ENCODE results near the gene INPP5K. TPM values are rescaled to one million over a fixed set of nuclear protein-coding genes. Genes with fewer than 3 reads are reported as not detected.
"Not testable (repeated sequence)": the region's sequence is repeated elsewhere in the genome, so short reads cannot be mapped to it uniquely, and the experiment has no call there.

INPP5K gene
- 40.9 TPM for total RNA-seq (ENCODE audit: unreplicated experiment)
- long read RNA-seq, transcript INPP5K-204 (12 exons, 2,988 nt) = major isoform, 19 of 29 reads
- long read RNA-seq, partial matches to known transcripts = 3 of 29 reads
- long read RNA-seq, other reads (novel, unspliced or antisense) = 6 of 29 reads

- peaks cover 44% of the 10 kb centered on the region for H3K36me3 Mint-ChIP-seq (ENCODE audit: low read depth, unreplicated experiment)
- peak; percentile 93 for DNase-seq (ENCODE audit: low spot score)
- peak within 1 kb of the TSS; percentile 87 for H3K27ac Mint-ChIP-seq (ENCODE audit: unreplicated experiment)
- H3K4me3 Mint-ChIP-seq (ENCODE audit: unreplicated experiment) = peak within 1 kb of the TSS; percentile 92
- no peak for TF ChIP-seq CTCF (IDR thresholded peaks at IDR 0.05; ENCODE audit: unreplicated experiment)
- peaks cover 4% of the 10 kb centered on the region for H3K27me3 Mint-ChIP-seq (ENCODE audit: unreplicated experiment)
- H3K9me3 Mint-ChIP-seq (ENCODE audit: unreplicated experiment) = no peaks in the 10 kb centered on the region
- peaks cover 45% of the 10 kb centered on the region for H3K4me1 Mint-ChIP-seq (ENCODE audit: unreplicated experiment)
These were observed at the start of gene INPP5K for GRCh38 chr17:1516388-1517161. INPP5K (minus strand) TSS chr17:1516612; CDS start chr17:1516499, 113 bp downstream.

GRCh38 chr17:1565877-1566276 lies 49.5 kb upstream of the INPP5K start:
- Mint-ChIP-seq H3K36me3 (ENCODE audit: low read depth, unreplicated experiment) (peaks cover 12% of the 10 kb centered on the region), H3K27ac (ENCODE audit: unreplicated experiment) (no peak overlapping the region), H3K27me3 (ENCODE audit: unreplicated experiment) (peaks cover 28% of the 10 kb centered on the region), H3K9me3 (ENCODE audit: unreplicated experiment) (no peaks in the 10 kb centered on the region), H3K4me1 (ENCODE audit: unreplicated experiment) (peaks cover 42% of the 10 kb centered on the region), H3K4me3 (ENCODE audit: unreplicated experiment) (peak overlapping the region; percentile 4)
- TF ChIP-seq CTCF (IDR thresholded peaks at IDR 0.05; ENCODE audit: unreplicated experiment) = no peak
- DNase-seq (ENCODE audit: low spot score) = no peak

GRCh38 chr17:1563786-1564613 lies 47.6 kb upstream of the INPP5K start:
- DNase-seq (ENCODE audit: low spot score) = no peak
- peak overlapping the region; percentile 52 for H3K27ac Mint-ChIP-seq (ENCODE audit: unreplicated experiment)
- no peak for TF ChIP-seq CTCF (IDR thresholded peaks at IDR 0.05; ENCODE audit: unreplicated experiment)
- peak overlapping the region; percentile 84 for H3K4me3 Mint-ChIP-seq (ENCODE audit: unreplicated experiment)
- H3K9me3 Mint-ChIP-seq (ENCODE audit: unreplicated experiment) = no peaks in the 10 kb centered on the region
- peaks cover 37% of the 10 kb centered on the region for H3K27me3 Mint-ChIP-seq (ENCODE audit: unreplicated experiment)
- peaks cover 49% of the 10 kb centered on the region for H3K4me1 Mint-ChIP-seq (ENCODE audit: unreplicated experiment)
- H3K36me3 Mint-ChIP-seq (ENCODE audit: low read depth, unreplicated experiment) = peaks cover 23% of the 10 kb centered on the region

- peaks cover 51% of the 10 kb centered on the region for H3K4me1 Mint-ChIP-seq (ENCODE audit: unreplicated experiment)
- peaks cover 37% of the 10 kb centered on the region for H3K27me3 Mint-ChIP-seq (ENCODE audit: unreplicated experiment)
- DNase-seq (ENCODE audit: low spot score); H3K9me3 Mint-ChIP-seq (ENCODE audit: unreplicated experiment): not testable (repeated sequence)
- peak overlapping the region; percentile 84 for H3K4me3 Mint-ChIP-seq (ENCODE audit: unreplicated experiment)
- H3K36me3 Mint-ChIP-seq (ENCODE audit: low read depth, unreplicated experiment) = peaks cover 23% of the 10 kb centered on the region
- peak overlapping the region; percentile 52 for H3K27ac Mint-ChIP-seq (ENCODE audit: unreplicated experiment)
These were observed 47.0 kb upstream of the INPP5K start for GRCh38 chr17:1563471-1563785.

- H3K27ac Mint-ChIP-seq (ENCODE audit: unreplicated experiment) = no peak overlapping the region
- H3K4me3 Mint-ChIP-seq (ENCODE audit: unreplicated experiment) = no peak overlapping the region
- no peaks in the 10 kb centered on the region for H3K9me3 Mint-ChIP-seq (ENCODE audit: unreplicated experiment)
- peaks cover 57% of the 10 kb centered on the region for H3K4me1 Mint-ChIP-seq (ENCODE audit: unreplicated experiment)
- peaks cover 23% of the 10 kb centered on the region for H3K36me3 Mint-ChIP-seq (ENCODE audit: low read depth, unreplicated experiment)
- DNase-seq (ENCODE audit: low spot score) = no peak
- TF ChIP-seq CTCF (IDR thresholded peaks at IDR 0.05; ENCODE audit: unreplicated experiment) = no peak
- peaks cover 31% of the 10 kb centered on the region for H3K27me3 Mint-ChIP-seq (ENCODE audit: unreplicated experiment)
These were observed 45.8 kb upstream of the INPP5K start for GRCh38 chr17:1562176-1562643.
